Progenitor cell of endocrine pancreas (in vitro differentiated cells): ENCODE measurements around the gene PSMB10. TPM values are rescaled to one million over a fixed set of nuclear protein-coding genes. Genes with fewer than 3 reads are reported as not detected.

ENCODE experiments used
- DNase-seq: peaks from one replicate; pipeline ENCODE4 v3.0.0; 2021; ENCODE audit warnings: low spot score; ENCODE audit not compliant: unreplicated experiment
- H3K27ac Mint-ChIP-seq: 2 replicates; pipeline ENCODE4 v1.8.0; 2021; ENCODE audit warnings: mild to moderate bottlenecking, moderate library complexity, mixed read lengths
- H3K27me3 Mint-ChIP-seq: 2 replicates; pipeline ENCODE4 v1.8.0; 2021; ENCODE audit warnings: mixed read lengths
- H3K36me3 Mint-ChIP-seq: 2 replicates; pipeline ENCODE4 v1.8.0; 2022; ENCODE audit warnings: mixed read lengths; ENCODE audit not compliant: insufficient read depth
- H3K4me1 Mint-ChIP-seq: 2 replicates; pipeline ENCODE4 v1.8.0; 2021; ENCODE audit warnings: low read depth, mixed read lengths
- H3K4me3 Mint-ChIP-seq: 2 replicates; pipeline ENCODE4 v1.8.0; 2021; ENCODE audit warnings: low read depth, mild to moderate bottlenecking, moderate library complexity, mixed read lengths
- H3K9me3 Mint-ChIP-seq: 2 replicates; pipeline ENCODE4 v1.8.0; 2021; ENCODE audit warnings: low read depth, mixed read lengths
- total RNA-seq: library from RNA; stranded (reverse); gene quantifications from 2 replicates; pipeline ENCODE4 v1.2.1, GENCODE V29; 2021
- TF ChIP-seq, protein P1 (sequence below): fragments of 200-600 bp; sonication (generic); IDR thresholded peaks from one replicate; pipeline ENCODE4 v1.5.0; 2021; ENCODE audit warnings: antibody characterized with exemption, mild to moderate bottlenecking; ENCODE audit not compliant: unreplicated experiment

PSMB10 gene
- total RNA-seq, 1 donor from 2014 or later: 9.8 TPM

- Mint-ChIP-seq H3K27ac (peak overlapping the region; percentile 64), H3K4me1 (peaks cover 29% of the 10 kb centered on the region), H3K9me3 (no peaks in the 10 kb centered on the region), H3K27me3 (no peaks in the 10 kb centered on the region), H3K4me3 (peak overlapping the region; percentile 98), H3K36me3 (peaks cover 5% of the 10 kb centered on the region)
- TF ChIP-seq, protein P1, sequence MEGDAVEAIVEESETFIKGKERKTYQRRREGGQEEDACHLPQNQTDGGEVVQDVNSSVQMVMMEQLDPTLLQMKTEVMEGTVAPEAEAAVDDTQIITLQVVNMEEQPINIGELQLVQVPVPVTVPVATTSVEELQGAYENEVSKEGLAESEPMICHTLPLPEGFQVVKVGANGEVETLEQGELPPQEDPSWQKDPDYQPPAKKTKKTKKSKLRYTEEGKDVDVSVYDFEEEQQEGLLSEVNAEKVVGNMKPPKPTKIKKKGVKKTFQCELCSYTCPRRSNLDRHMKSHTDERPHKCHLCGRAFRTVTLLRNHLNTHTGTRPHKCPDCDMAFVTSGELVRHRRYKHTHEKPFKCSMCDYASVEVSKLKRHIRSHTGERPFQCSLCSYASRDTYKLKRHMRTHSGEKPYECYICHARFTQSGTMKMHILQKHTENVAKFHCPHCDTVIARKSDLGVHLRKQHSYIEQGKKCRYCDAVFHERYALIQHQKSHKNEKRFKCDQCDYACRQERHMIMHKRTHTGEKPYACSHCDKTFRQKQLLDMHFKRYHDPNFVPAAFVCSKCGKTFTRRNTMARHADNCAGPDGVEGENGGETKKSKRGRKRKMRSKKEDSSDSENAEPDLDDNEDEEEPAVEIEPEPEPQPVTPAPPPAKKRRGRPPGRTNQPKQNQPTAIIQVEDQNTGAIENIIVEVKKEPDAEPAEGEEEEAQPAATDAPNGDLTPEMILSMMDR: no peak
- no peak for DNase-seq
These were observed 30.0 kb upstream of the PSMB10 start for GRCh38 chr16:67966549-67967182.

GRCh38 chr16:67965668-67966548 is 29.3 kb upstream of the PSMB10 start:
- peak overlapping the region; percentile 98 for H3K4me3 Mint-ChIP-seq
- TF ChIP-seq, protein P1: no peak

GRCh38 chr16:67964477-67965131 is 28.0 kb upstream of the PSMB10 start:
- no peaks in the 10 kb centered on the region for H3K9me3 Mint-ChIP-seq
- H3K4me3 Mint-ChIP-seq: no peak overlapping the region
- no peaks in the 10 kb centered on the region for H3K27me3 Mint-ChIP-seq
- TF ChIP-seq, protein P1: no peak
- no peak overlapping the region for H3K27ac Mint-ChIP-seq
- DNase-seq: no peak
- peaks cover 26% of the 10 kb centered on the region for H3K4me1 Mint-ChIP-seq
- H3K36me3 Mint-ChIP-seq: peaks cover 10% of the 10 kb centered on the region

More at GRCh38 chr16:67965668-67966548, 29.3 kb upstream of the PSMB10 start:
- Mint-ChIP-seq H3K27ac (peak overlapping the region; percentile 64), H3K4me1 (peaks cover 29% of the 10 kb centered on the region), H3K27me3 (no peaks in the 10 kb centered on the region), H3K9me3 (no peaks in the 10 kb centered on the region), H3K36me3 (peaks cover 7% of the 10 kb centered on the region)
- DNase-seq: no peak

GRCh38 chr16:67963662-67964321 is 27.1 kb upstream of the PSMB10 start:
- Mint-ChIP-seq H3K9me3 (no peaks in the 10 kb centered on the region), H3K4me3 (no peak overlapping the region), H3K27ac (no peak overlapping the region), H3K4me1 (peaks cover 24% of the 10 kb centered on the region), H3K27me3 (no peaks in the 10 kb centered on the region), H3K36me3 (peaks cover 10% of the 10 kb centered on the region)
- TF ChIP-seq, protein P1: no peak
- DNase-seq: no peak

- Mint-ChIP-seq H3K4me3 (no peak overlapping the region), H3K27me3 (no peaks in the 10 kb centered on the region), H3K9me3 (no peaks in the 10 kb centered on the region), H3K36me3 (peaks cover 14% of the 10 kb centered on the region), H3K27ac (no peak overlapping the region), H3K4me1 (peaks cover 24% of the 10 kb centered on the region)
- no peak for DNase-seq
- TF ChIP-seq, protein P1: no peak
These were observed 26.6 kb upstream of the PSMB10 start for GRCh38 chr16:67963292-67963661.
